ENCODE measurements around the gene GAS2L3. TPM values are rescaled to one million over a fixed set of nuclear protein-coding genes. Genes with fewer than 3 reads are reported as not detected.

GAS2L3 gene
- total RNA-seq, 1 donor from 2014 or later: 13.5 TPM

GRCh38 chr12:100661300-100661951, 87.9 kb downstream of the GAS2L3 start:
- DNase-seq (ENCODE audit: low read depth in 2 of 2): peak in 1 of 2 donors; percentile 55

GRCh38 chr12:100666588-100666987, 93.1 kb downstream of the GAS2L3 start:
- DNase-seq (ENCODE audit: low read depth in 2 of 2): no peak

GRCh38 chr12:100668945-100669536, 95.6 kb downstream of the GAS2L3 start:
- DNase-seq (ENCODE audit: low read depth in 2 of 2): peak; percentile 82 to 83

- DNase-seq (ENCODE audit: low read depth in 2 of 2): no peak
These were observed 96.4 kb downstream of the GAS2L3 start for GRCh38 chr12:100669922-100670321.

GRCh38 chr12:100671396-100672074, 98.1 kb downstream of the GAS2L3 start:
- no peak for DNase-seq (ENCODE audit: low read depth in 2 of 2)

GRCh38 chr12:100672075-100672592, 98.7 kb downstream of the GAS2L3 start:
- DNase-seq (ENCODE audit: low read depth in 2 of 2): peak in 1 of 2 donors; percentile 24

GRCh38 chr12:100674036-100674888, 100.8 kb downstream of the GAS2L3 start:
- DNase-seq (ENCODE audit: low read depth in 2 of 2): no peak

Other genes with a start within 250 kb of the GAS2L3 start
- not detected in 2 replicates for gene SLC17A8, start 216.6 kb upstream of the GAS2L3 start, total RNA-seq
- gene NR1H4, start 99.8 kb upstream of the GAS2L3 start, total RNA-seq: not detected in 2 replicates
- 0.99 and 1.3 TPM in 2 replicates for gene ANO4, start 221.1 kb downstream of the GAS2L3 start, total RNA-seq